GM19463 (cell line): ENCODE data around the gene ARL2.
"Not testable (repeated sequence)": the region's sequence is repeated elsewhere in the genome, so short reads cannot be mapped to it uniquely, and the experiment has no call there.

Experiments used
- ATAC-seq: cut with Tn5 transposase; IDR thresholded peaks from one replicate; pipeline ENCODE4 v1.9.1; 2021; ENCODE audit warnings: mild to moderate bottlenecking, moderate library complexity; ENCODE audit not compliant: unreplicated experiment

ARL2 gene

GRCh38 chr11:65013888-65014725 is at the start of gene ARL2:
Gene ARL2 (plus strand): TSS chr11:65014160. CDS start chr11:65014208, 48 bp downstream.
- ATAC-seq = peak; percentile 82

GRCh38 chr11:64967375-64967774 is 46.6 kb upstream of the ARL2 start:
- ATAC-seq = no peak

GRCh38 chr11:64969209-64969608 is 44.8 kb upstream of the ARL2 start:
- no peak for ATAC-seq

DNA sequence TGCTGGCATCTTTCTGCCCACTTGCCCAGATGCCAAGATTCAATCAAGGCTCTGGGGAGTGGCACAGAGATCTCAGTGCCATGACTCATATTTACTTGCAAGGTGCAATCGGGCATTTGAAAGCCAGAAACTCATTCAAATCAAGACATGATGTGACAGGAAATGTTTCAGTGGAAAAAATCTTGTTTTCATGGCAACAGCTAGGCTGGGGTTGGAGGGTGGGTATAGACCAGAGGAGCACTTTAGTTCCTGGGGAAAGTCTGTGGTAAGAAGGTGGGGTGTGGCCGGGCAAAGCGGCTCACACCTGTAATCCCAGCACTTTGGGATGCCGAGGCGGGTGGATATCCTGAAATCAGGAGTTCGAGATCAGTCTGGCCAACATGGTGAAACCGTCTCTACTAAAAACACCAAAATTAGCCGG is 43.2 kb upstream of the ARL2 start:
- ATAC-seq = no peak

DNA sequence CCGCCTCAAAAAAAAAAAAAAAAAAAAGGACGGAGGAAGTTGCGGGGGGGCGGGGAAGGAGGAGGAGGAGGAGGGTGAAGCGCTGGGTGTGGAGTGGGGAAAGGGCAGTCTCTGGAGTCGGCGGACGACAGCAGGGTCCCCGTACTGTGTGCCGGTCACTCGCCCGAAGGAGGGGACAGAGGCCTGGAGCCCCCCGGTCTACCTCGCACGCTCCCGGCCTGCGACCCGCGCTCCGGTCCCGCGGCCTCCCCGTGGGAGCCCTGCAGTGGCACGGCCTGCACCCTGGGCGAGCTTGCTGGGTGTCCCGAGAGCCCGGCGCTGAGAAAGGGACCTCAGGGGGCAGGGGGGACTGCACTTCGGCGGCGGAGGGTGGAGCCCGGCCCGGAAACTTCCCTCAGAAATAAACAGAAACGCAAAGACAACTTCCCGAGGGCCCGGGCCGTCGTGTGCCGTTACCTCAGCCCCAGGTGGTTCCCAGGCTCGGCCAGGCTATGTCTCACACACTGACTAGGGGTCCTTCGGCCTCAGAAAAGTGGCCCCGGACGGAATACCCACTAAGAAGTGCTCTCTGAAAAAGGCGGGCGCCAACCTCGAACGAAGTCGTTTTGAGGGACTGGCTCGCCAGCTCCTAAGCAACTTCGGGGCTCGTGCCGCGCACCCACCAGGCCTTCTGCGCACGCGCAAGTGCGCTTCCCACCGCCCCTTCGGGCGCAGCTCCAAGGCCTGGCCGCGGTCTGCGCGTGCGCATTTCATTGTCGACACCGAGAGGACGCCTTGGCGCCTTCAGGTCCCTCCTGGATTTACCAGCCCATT is 42.3 kb upstream of the ARL2 start, which contains the start of gene MAJIN:
MAJIN (minus strand) TSS at position 688 of the 813 bp plus-strand sequence. CDS start 12,703 bp downstream, outside the sequence.
- no peak for ATAC-seq

DNA sequence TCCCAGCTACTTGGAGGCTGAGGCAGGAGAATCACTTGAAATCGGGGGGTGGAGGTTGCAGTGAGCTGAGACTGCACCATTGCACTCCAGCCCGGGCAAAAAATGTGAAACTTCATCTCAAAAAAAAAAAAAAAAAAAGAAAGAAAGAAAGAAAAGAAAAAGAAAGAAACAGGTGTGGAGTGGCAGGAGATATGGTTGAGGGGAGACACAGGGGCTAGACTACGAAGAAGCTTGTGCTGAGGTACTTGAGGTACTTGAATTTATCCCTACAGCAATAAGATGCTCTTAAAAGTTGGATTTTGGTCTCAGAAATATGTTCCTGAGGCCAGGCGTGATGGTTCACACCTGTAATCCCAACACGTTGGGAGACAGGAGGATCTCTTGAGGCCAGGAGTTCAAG is 39.8 kb upstream of the ARL2 start:
- no peak for ATAC-seq

GRCh38 chr11:64976651-64977050 is 37.3 kb upstream of the ARL2 start:
- no peak for ATAC-seq

DNA sequence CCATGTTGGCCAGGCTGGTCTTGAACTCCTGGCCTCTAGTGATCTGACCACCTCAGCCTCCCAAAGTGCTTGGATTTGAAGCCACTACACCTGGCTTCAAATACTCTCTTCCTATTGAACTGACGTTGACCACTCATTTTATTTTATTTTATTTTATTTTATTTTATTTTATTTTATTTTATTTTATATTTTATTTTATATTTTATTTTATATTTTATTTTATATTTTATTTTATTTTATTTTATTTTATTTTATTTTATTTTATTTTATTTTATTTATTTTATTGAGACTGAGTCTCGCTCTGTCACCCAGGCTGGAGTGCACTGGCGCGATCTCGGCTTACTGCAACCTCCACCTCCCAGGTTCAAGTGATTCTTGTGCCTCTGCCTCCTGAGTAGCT is 30.6 kb upstream of the ARL2 start:
- not testable (repeated sequence) for ATAC-seq

DNA sequence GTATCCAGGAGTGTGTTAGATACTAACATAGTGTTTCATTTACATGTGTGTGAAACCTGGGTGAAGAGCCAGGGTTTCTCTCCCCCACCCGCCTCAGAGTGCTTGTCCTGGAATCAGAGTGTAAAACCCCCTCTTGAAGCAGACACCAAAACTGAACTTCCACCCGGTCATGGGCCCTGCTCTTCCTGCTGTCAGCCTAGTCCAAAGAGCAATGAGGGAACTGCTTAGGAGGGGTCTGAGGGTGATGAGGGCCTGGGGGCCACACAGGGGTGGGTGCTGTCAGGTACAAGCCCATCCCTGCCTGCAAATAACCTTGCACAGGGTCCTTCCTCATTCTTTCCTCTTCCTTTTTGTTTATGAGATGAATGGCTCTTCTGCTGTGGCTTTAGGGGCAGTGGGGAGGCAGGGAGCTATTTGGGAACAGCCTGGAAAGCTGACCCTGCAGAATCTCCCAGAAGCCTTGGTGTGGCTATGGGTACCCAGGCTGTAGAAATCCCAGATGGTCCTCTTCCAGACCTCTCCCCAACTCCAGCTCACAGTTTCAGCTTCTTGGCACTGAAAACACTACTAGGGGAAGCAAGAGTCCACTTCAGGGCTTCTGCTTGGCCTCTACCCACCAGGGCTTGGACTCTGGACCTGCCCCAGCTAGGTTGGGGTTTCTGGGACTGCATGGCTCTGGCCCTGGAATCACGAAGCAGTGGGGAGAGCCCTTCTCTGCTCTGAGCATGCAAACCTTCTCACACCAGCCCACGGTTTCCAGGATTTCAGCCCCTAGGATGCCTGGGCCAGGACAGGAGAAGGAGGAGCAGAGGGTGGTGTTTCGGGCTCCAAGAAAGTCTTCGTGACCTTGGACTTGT is 25.7 kb upstream of the ARL2 start:
- ATAC-seq = no peak

- ATAC-seq = no peak
Measured at GRCh38 chr11:64989416-64989815, 24.5 kb upstream of the ARL2 start.

DNA sequence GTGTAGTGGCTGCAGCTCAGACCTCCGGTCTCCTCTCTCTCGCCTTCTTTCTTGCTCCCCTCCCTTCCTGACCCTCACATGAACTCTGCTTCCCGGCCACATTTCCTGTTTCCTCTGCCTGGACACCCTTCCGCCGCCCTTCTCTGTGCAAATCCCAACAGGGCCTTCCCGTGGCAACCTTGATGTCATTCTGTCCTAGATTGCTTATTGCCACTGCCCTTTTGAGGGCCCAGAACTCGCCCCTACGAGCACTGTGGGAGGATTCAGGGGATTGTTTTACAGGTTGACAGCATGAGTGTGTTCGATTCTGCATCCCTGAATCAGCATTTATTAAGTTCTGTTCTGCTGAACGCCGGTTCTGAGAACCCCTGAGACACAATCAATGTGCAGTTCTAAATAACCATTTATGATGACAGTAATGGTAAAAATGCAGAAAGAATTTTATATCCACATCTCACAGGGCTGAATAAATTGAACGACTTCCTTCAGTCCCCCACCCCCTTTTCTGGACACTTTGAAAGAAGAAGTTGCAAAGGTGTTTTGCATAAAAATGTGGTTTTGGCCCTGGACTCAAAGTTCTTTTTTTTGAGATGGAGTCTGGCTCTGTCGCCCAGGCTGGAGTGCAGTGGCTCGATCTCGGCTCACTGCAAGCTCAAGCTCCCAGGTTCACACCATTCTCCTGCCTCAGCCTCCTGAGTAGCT is 23.6 kb upstream of the ARL2 start:
- no peak for ATAC-seq

DNA sequence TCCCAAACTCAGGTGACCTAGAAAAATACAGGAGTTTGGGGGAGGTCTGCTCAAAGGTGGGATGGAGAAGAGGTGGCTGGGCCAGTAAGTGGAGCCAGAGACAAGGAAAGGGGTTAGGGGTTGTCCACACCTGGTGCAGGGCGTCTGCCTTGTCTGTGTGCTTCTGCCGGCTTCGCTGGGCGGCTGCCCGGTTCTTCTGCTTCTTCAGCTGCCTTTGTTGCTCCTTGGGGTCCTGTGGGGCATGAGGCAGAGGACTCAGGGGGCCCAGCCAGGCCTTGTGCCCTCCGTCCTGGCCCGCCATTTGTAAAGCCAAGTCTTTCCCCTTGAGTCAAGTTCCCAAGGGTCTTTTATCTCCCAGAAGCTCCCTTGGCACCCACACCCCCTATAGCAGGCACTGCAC is 19.6 kb upstream of the ARL2 start:
- no peak for ATAC-seq

- ATAC-seq = no peak
Measured at GRCh38 chr11:64996327-64996709, 17.6 kb upstream of the ARL2 start.

DNA sequence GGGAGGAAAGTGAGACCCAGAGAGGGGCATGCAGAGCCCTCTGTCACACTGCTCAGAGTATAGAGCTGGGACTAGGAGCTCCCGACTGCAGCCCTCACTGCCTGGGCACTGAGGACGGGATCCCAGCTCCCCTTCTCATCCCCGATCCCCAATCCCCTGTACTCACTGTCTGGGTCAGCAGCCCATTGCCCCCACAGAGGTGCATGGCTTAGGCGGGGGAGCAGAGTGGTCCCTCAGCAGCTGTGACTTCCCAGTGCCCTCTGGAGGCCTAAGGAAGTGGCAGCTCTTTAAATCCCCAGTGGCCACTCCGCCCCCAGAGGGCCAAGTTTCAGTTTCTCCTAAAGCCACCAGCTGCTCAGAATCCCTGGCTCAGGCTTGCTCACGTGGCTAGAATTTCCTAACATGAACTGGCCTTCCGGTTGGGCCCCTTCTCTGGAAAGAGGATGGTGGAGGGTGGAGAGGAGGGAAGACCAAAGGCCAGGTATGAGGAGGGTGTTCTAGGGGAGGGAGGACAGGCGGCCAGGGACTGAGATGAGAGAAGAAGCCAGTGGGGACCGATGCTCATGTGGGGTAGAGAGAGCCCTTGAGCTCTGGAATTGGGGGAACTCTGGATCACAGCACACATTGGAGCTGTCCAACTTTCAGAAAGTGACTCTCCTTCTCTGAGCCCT is 17.1 kb upstream of the ARL2 start, which contains the start of gene BATF2:
BATF2 (minus strand) TSS at position 262 of the 671 bp plus-strand sequence; CDS start at position 205, 57 bp downstream.
- no peak for ATAC-seq

GRCh38 chr11:64998141-64998540 is 15.8 kb upstream of the ARL2 start:
- no peak for ATAC-seq

- ATAC-seq = no peak
Measured at GRCh38 chr11:64998690-64999431, 15.1 kb upstream of the ARL2 start.

GRCh38 chr11:64999478-64999877 is 14.5 kb upstream of the ARL2 start:
- ATAC-seq = no peak

- no peak for ATAC-seq
Measured at GRCh38 chr11:65002706-65003105, 11.3 kb upstream of the ARL2 start.

GRCh38 chr11:65003282-65003681 is 10.7 kb upstream of the ARL2 start:
- no peak for ATAC-seq
